T-helper 2 cell treated with Interferon-gamma antibody and Interleukin-4, amounts not matched to agents 5 μg/mL and 100 μg/mL, for 36 hours (primary cell): ENCODE measurements around the gene TBC1D17.
A peak's percentile ranks its signal among the peaks of the same experiment; 100 is the strongest.

Experiments
- DNase-seq: peaks from one replicate; pipeline ENCODE4 v3.0.0; 2021; ENCODE audit warnings: low spot score
- H3K27ac Mint-ChIP-seq: one replicate; pipeline ENCODE4 v1.8.0; 2021; ENCODE audit warnings: mild to moderate bottlenecking, mixed read lengths
- H3K27me3 Mint-ChIP-seq: one replicate; pipeline ENCODE4 v1.8.0; 2021; ENCODE audit warnings: low read depth, mixed read lengths
- H3K36me3 Mint-ChIP-seq: one replicate; pipeline ENCODE4 v1.8.0; 2021; ENCODE audit warnings: low read depth, mixed read lengths
- H3K4me1 Mint-ChIP-seq: one replicate; pipeline ENCODE4 v1.8.0; 2021; ENCODE audit warnings: low read depth, mixed read lengths
- H3K4me3 Mint-ChIP-seq: one replicate; pipeline ENCODE4 v1.8.0; 2022; ENCODE audit warnings: mild to moderate bottlenecking, moderate library complexity, mixed read lengths
- H3K9me3 Mint-ChIP-seq: one replicate; pipeline ENCODE4 v1.8.0; 2021; ENCODE audit warnings: mixed read lengths

Gene TBC1D17

DNA sequence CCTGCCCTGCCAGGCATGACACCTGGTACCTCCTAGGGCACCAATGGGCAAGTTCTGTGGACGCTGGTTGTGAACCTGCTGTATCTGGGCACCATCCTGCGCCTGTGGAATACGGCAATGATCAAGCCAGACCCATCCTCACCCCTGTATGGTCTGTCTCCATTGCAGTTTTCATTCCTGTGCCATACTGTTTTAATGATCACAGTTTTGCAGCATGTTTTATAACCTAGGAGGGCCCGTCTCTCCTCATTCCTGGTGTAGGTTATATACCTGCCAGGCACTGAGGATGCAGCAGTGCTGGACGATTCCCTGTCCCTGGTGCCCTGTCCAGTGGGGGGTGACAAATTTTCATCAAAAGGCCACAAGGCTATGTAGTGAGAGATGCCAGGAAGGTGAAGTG is 5.6 kb downstream of the TBC1D17 start:
- Mint-ChIP-seq H3K27me3 (no peaks in the 10 kb centered on the region), H3K4me3 (no peak overlapping the region), H3K27ac (no peak overlapping the region), H3K36me3 (peaks cover 40% of the 10 kb centered on the region), H3K9me3 (no peaks in the 10 kb centered on the region), H3K4me1 (peaks cover 6% of the 10 kb centered on the region)
- no peak for DNase-seq

DNA sequence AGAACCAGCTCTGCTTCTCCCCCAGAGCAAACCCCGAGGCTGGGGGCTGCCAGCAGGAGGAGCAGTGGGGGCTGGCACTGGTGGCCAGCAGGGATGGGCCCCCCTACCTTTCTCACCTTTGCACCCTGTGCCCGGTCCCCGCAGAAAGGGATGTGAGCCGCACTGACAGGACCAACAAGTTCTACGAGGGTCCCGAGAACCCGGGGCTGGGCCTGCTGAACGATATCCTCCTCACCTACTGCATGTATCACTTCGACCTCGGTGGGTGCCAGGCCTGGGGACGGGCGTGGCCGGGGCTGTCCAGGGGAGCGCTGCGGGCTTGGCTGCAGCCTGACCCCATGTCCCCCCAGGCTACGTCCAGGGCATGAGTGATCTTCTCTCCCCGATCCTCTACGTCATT is 6.6 kb downstream of the TBC1D17 start:
- peaks cover 40% of the 10 kb centered on the region for H3K36me3 Mint-ChIP-seq
- no peaks in the 10 kb centered on the region for H3K9me3 Mint-ChIP-seq
- no peak for DNase-seq
- no peaks in the 10 kb centered on the region for H3K27me3 Mint-ChIP-seq
- H3K4me3 Mint-ChIP-seq = no peak overlapping the region
- H3K27ac Mint-ChIP-seq = no peak overlapping the region
- H3K4me1 Mint-ChIP-seq = peaks cover 1% of the 10 kb centered on the region

DNA sequence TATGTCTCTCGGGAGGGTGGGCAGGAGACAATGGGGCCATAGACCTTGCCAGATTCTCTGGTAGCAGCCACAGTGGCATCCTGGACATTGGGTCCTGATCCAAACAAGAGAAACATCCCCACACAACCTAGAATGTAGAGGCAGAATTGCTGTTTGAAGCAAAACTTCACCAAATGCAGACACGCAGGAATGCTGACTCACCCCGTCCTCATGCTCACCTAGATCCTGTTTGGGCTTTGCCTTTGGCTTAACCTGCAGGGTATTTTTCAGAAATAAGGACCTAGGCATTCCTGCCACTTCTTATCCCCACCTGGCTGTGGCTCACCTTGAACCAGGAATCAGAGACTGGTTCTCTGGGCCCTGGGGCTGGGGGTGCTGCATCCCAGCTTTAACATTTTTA is 7.3 kb downstream of the TBC1D17 start:
- Mint-ChIP-seq H3K4me1 (no peaks in the 10 kb centered on the region), H3K27ac (no peak overlapping the region), H3K4me3 (no peak overlapping the region), H3K36me3 (peaks cover 43% of the 10 kb centered on the region), H3K9me3 (no peaks in the 10 kb centered on the region), H3K27me3 (no peaks in the 10 kb centered on the region)
- DNase-seq = no peak

DNA sequence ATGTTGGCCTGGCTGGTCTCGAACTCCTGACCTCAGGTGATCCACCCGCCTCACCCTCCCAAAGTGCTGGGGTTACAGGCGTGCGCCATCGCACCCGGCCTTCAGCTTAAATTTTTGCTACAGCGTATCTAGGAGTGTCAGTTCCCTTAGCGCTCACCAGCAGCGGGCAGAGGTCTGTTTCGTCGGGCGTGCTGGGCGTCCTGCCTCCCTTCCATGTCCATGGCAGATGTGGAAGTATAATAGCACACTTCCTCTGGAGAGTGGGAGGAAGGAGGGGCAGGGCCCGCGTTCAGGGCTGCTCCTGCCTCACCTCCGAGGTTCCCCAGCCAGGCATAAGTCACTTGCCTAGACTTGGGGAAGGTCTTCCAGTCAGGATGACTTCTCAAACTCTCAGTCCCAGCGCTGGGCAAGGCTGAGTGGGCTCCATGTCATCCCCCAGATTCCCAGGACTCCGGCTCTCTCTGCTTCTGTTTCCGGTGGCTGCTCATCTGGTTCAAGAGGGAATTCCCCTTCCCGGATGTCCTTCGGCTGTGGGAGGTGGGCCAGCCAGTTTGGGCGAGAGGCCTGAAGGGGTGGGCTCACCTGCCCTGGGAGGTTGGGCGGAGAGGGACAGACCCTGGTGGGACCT is 9.6 kb downstream of the TBC1D17 start:
- Mint-ChIP-seq H3K27ac (no peak overlapping the region), H3K9me3 (no peaks in the 10 kb centered on the region), H3K4me3 (no peak overlapping the region), H3K4me1 (peaks cover 3% of the 10 kb centered on the region), H3K27me3 (no peaks in the 10 kb centered on the region), H3K36me3 (peaks cover 34% of the 10 kb centered on the region)
- no peak for DNase-seq

DNA sequence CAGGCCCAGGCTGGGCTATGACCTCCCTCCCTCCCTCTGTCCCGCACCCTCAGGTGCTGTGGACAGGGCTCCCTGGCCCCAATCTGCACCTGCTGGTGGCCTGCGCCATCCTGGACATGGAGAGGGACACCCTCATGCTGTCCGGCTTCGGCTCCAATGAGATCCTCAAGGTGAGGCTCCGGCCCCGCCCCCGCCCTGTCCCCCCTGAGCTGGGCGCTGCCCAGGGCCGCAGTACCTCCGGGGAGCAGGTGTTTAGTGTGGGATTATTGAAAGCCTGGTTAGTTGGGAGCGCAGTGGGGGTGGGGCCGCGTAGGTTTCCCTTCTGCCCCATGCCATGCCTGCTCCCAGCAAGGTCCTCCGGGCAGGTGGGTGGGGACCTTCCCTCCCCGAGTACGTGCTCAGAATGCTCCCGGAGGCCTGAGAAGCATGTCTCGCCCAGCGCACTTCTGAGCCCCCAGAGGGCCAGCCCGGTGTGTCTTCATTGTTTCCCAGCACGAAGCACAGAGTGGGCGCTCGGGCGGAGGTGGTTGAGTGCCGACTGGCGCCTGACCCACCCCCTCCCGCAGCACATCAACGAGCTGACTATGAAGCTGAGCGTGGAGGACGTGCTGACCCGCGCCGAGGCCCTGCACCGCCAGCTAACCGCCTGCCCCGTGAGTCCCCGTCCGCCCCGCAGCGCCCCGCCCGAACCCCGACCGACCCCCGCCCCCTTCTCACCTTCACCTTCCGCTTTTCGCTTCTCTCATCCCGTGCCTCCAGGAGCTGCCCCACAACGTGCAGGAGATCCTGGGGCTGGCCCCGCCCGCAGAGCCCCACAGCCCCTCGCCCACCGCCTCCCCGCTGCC is 10.4 kb downstream of the TBC1D17 start:
- no peaks in the 10 kb centered on the region for H3K27me3 Mint-ChIP-seq
- H3K27ac Mint-ChIP-seq = no peak overlapping the region
- peaks cover 26% of the 10 kb centered on the region for H3K36me3 Mint-ChIP-seq

DNA sequence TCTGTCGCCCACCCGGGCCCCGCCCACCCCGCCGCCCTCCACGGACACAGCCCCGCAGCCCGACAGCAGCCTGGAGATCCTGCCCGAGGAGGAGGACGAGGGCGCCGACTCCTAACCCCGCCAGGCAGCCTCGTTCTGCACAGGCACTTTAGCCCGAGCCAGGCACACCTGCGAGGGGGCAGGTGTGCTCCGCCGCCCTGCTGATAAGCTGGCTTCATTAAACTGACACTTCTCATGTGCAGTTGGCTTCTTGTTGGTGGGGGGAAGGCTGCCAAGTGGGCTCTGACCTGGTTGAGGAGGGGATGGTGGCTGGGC is 11.0 kb downstream of the TBC1D17 start:
- Mint-ChIP-seq H3K4me1 (peaks cover 4% of the 10 kb centered on the region), H3K4me3 (no peak overlapping the region)

More for the DNA sequence above, 10.4 kb downstream of the TBC1D17 start:
- peaks cover 3% of the 10 kb centered on the region for H3K4me1 Mint-ChIP-seq
- H3K4me3 Mint-ChIP-seq = no peak overlapping the region
- DNase-seq = no peak
- H3K9me3 Mint-ChIP-seq = no peaks in the 10 kb centered on the region

DNA sequence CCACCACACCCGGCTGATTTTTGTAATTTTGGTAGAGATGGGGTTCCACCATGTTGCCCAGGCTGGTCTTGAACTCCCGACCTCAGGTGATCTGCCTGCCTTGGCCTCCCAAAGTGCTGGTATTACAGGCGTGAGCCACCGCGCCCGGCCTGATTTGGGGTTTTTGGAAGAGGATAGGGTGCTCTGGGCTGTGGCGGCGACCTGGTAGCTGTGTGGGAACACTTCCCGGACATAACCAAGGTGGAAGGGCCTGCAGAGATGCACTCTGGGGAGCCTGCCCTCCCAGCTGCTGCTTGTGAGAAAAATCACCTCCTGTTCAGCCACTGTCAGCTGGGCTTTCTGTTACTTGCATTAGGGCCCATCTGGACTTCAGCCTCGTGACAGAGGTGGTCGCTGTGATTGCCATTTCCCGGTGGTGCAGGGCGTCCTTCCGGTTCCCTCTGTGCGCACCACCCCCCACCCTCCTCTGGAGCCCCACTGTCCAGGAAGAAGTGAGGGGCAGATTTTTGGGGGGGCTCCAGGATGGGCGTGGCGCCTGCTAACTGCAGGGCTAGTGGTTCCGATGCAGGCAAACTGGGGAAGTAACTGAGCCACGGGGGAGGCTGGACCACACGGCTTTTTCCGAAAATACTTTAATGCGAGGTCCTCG is 11.7 kb downstream of the TBC1D17 start:
- H3K27me3 Mint-ChIP-seq = no peaks in the 10 kb centered on the region
- H3K4me1 Mint-ChIP-seq = peaks cover 4% of the 10 kb centered on the region
- no peak overlapping the region for H3K4me3 Mint-ChIP-seq
- H3K27ac Mint-ChIP-seq = no peak overlapping the region
- peaks cover 17% of the 10 kb centered on the region for H3K36me3 Mint-ChIP-seq
- H3K9me3 Mint-ChIP-seq = no peaks in the 10 kb centered on the region
- no peak for DNase-seq

More for the DNA sequence above, 11.0 kb downstream of the TBC1D17 start:
- Mint-ChIP-seq H3K9me3 (no peaks in the 10 kb centered on the region), H3K27me3 (no peaks in the 10 kb centered on the region), H3K27ac (no peak overlapping the region), H3K36me3 (peaks cover 21% of the 10 kb centered on the region)
- DNase-seq = no peak

DNA sequence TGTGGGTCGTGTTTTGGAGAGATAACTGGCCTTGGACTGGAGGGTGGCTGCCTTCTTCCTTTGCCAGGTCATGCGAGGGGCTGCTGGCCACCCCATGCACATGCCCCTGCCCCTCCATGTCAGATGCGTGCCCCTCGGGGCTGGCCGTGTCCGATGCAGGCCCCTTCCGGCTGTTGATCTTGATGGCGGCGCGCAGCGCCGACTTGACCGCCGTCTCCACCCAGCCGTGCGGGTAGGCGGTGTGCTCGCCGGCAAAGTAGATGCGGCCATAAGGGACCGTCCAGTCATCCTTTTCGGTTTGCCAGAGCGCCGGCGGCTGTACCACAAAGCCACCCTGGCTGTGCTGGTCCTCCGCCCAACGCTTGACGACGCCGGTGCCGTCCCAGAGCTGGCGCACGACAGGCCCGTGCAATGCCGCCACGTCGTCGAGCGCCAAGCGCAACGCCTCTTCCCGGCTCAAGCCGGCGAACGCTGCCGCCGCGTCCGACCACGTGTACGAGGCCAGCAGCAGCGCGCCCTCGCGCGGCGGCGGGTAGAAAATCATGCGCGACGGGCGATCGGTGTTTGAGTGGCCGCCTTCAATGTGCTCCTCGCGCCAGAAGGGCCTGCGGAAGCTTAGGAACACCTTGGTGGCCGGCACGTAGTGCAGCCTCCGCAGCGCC is 12.3 kb downstream of the TBC1D17 start:
- DNase-seq = peak; percentile 78
- H3K4me1 Mint-ChIP-seq = peaks cover 4% of the 10 kb centered on the region
- no peaks in the 10 kb centered on the region for H3K27me3 Mint-ChIP-seq
- H3K4me3 Mint-ChIP-seq = peak overlapping the region; percentile 80
- H3K27ac Mint-ChIP-seq = peak overlapping the region; percentile 41
- no peaks in the 10 kb centered on the region for H3K9me3 Mint-ChIP-seq
- H3K36me3 Mint-ChIP-seq = peaks cover 12% of the 10 kb centered on the region

DNA sequence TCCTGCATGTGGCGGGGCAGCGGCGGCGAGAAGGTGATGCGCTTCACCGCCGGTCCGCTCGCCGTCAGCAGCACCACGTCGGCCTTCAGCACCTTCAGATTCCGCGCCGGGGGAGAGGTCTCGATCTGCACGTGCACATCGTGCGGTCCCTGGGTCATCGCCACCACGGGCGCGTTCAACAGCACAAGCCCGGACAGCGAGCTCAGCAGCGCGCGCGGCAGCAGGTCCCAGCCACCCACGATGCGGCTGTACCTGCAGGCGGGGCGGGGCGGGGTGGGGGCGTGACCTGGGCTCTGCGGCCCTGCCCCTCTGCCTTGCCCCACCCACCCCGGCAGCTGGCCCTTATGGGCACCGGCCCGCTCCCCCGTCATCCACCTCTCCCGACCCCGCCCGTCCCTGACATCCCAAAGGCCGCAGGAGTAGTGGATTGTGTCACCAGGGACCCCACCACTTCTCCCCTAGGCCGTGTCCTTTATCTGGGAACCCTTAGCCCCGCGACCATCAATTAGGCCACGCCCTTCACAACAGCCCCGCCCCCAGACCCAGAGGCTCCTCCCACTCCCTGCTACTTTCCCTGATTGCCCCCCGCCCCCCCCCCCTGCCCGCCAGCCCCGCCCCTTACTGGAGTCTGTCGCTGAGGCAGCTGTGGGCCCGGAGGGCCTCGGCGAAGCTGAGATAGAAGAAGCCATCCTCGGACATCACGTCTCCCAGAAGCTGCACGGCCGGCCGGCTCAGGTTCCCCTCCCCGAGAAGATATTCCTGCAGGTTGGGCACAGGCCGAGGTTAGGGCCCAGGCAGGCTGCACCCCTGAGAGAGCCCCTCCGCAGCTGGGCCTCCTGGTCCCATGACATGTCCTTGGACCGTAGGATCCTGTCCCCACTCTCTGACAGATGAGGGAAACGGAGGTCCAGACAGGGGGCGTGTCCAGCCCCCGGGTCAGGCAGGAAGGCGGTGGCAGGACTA is 13.1 kb downstream of the TBC1D17 start:
- Mint-ChIP-seq H3K4me3 (peak overlapping the region; percentile 80), H3K4me1 (peaks cover 8% of the 10 kb centered on the region), H3K9me3 (no peaks in the 10 kb centered on the region), H3K36me3 (peaks cover 7% of the 10 kb centered on the region), H3K27me3 (no peaks in the 10 kb centered on the region), H3K27ac (peak overlapping the region; percentile 41)
- DNase-seq = peak; percentile 34

DNA sequence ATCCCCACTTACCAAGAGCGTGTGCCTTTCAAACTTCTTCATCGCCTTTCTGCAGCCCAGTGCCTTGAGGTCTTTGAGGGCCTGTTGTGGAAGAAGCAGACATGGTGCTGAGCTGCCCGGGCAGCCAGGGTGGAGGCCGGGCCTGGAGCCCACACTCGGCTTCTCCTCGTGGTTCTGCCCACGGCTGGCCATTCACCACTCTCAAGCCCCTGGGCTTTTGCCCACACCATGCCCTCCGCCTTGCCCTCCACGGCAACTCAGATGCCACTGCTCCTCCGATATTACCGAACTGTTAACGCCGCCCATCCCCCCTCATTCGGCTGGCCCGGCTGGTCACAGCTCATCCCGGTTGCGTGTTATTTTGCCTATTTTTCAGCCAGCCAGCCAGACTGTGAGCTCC is 13.9 kb downstream of the TBC1D17 start:
- H3K9me3 Mint-ChIP-seq = no peaks in the 10 kb centered on the region
- DNase-seq = no peak
- no peak overlapping the region for H3K4me3 Mint-ChIP-seq
- H3K27me3 Mint-ChIP-seq = no peaks in the 10 kb centered on the region
- H3K27ac Mint-ChIP-seq = peak overlapping the region; percentile 36
- H3K4me1 Mint-ChIP-seq = peaks cover 8% of the 10 kb centered on the region
- H3K36me3 Mint-ChIP-seq = peaks cover 7% of the 10 kb centered on the region

DNA sequence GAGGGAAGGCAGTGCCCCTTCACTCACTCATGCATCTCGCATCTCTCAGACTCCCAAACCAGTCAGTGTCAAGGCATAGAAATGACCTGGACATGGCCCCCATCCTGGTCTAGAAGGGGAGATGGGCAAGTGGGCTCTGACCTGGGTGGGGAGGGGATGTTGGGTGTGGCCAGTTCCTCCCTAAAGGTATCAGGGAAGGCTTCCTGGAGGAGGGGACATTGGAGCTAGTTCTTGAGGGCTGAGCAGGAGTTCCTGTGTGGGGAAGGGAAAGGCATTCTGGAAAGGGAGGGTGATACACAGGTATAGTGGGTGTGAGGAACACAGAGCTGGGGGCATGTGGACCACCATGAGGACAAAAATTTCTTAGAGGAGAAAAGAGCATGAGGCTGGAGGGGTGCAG is 15.2 kb downstream of the TBC1D17 start:
- Mint-ChIP-seq H3K4me1 (peaks cover 18% of the 10 kb centered on the region), H3K4me3 (no peak overlapping the region), H3K36me3 (peaks cover 7% of the 10 kb centered on the region), H3K27me3 (no peaks in the 10 kb centered on the region), H3K9me3 (no peaks in the 10 kb centered on the region), H3K27ac (no peak overlapping the region)
- DNase-seq = no peak

DNA sequence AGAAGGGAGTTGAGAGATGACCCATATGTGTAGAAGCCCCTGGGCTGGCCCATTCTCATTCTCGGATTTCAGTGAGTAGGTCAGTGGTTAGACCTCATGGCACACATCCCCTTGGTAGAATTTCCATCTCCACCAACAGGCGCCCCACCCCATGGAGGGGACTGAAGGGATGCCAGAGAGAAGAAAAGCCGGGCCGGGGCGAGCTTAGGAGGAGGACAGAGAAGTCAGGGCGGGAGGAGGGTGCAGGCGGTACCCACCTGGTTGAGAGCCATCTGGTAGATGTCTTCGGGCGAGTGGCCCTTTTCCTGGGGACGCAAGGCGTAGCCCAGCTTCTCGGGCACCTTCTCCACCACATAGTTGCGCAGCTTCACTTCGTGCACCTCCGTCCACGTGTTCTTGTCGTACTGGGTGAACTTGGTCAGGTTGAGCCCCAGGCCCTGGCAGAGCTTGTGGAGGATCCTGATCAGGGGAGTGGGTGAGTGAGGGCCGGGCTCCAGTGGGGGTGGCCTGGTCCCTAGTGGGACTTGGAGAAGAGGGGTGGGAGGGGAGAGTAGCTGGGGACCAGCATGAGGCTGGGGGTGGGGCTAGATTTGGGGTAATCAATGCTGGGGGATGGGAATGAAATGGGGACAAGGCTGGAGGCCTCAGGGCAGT is 16.6 kb downstream of the TBC1D17 start:
- Mint-ChIP-seq H3K4me3 (no peak overlapping the region), H3K9me3 (no peaks in the 10 kb centered on the region), H3K4me1 (peaks cover 21% of the 10 kb centered on the region), H3K27me3 (no peaks in the 10 kb centered on the region), H3K36me3 (peaks cover 4% of the 10 kb centered on the region), H3K27ac (no peak overlapping the region)
- DNase-seq = no peak
